ENCODE results near the gene TMED5. TPM values are rescaled to one million over a fixed set of nuclear protein-coding genes. Genes with fewer than 3 reads are reported as not detected.

Gene TMED5
- total RNA-seq, 4 donors from 2014 or later: 37.7 to 62.3 (median 40.2) TPM

DNA sequence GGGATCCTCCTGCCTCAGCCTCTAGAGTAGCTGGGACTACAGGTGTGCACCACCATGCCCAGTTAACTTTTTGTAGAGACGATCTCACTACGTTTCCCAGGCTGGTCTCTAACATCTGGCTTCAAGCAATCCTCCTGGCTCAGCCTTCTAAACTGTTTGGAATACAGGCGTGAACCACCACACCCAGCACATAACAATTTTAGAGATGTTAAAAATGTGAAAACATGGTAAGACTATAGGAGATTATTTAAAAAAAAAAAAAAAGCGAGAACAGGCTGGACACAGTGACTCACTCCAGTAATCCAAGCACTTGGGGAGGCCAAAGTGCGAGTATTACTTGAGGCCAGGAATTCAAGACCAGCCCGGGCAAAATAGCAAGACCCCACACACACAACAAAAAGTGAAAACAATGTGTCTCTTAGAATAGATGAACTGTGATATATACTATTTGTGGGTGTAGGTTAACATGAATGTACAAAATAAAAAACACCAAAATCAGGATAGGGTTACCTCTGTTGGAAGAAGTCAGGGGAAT is 19.9 kb upstream of the TMED5 start:
- H3K36me3 ChIP-seq: no peaks in the 10 kb centered on the region
- H3K27ac ChIP-seq: no peak overlapping the region
- no peak for DNase-seq (ENCODE audit: low spot score in 2 of 2)
- no peaks in the 10 kb centered on the region for H3K4me1 ChIP-seq
- 83% methylated on average over 6 of the region's 6 CpGs for WGBS
- H3K4me3 ChIP-seq: no peak overlapping the region
- H3K27me3 ChIP-seq: no peaks in the 10 kb centered on the region
- TF ChIP-seq EP300 (IDR thresholded peaks at IDR 0.05): no peak
- TF ChIP-seq POLR2A (IDR thresholded peaks at IDR 0.05): no peak
- TF ChIP-seq CTCF (IDR thresholded peaks at IDR 0.05): no peak
- TF ChIP-seq POLR2AphosphoS5 (IDR thresholded peaks at IDR 0.05): no peak
- H3K9me3 ChIP-seq: no peaks in the 10 kb centered on the region

- DNase-seq (ENCODE audit: low spot score in 2 of 2): no peak
- Histone ChIP-seq H3K27ac (no peak overlapping the region), H3K4me1 (no peaks in the 10 kb centered on the region), H3K36me3 (no peaks in the 10 kb centered on the region), H3K9me3 (no peaks in the 10 kb centered on the region), H3K4me3 (no peak overlapping the region), H3K27me3 (no peaks in the 10 kb centered on the region)
- no peak for TF ChIP-seq POLR2AphosphoS5 (IDR thresholded peaks at IDR 0.05)
- WGBS: 78% methylated on average over 4 of the region's 9 CpGs
These were observed 18.9 kb upstream of the TMED5 start for GRCh38 chr1:93199150-93199549.

DNA sequence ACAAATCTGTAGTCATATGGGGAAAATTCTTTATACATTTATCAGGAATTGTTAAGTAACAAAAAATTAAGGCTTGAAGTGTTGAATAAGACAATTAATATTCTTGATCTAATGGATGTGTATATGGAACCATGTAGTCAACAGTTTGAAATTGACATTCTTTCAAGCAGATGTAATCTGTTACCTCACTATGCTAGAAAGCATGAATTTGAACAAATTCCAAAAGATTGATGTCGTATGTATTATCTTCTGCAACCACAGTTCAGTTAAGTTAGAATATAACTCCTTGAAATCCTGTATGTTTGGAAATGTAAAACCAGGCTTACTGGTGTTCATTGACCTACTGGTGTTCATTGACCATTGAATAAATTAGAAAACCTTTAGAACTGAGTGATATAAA is 16.4 kb upstream of the TMED5 start:
- H3K4me3 ChIP-seq: no peak overlapping the region
- no peaks in the 10 kb centered on the region for H3K9me3 ChIP-seq
- DNase-seq (ENCODE audit: low spot score in 2 of 2): no peak
- H3K27me3 ChIP-seq: no peaks in the 10 kb centered on the region
- 83% methylated on average over 1 of the region's 1 CpG for WGBS
- H3K4me1 ChIP-seq: no peaks in the 10 kb centered on the region
- peaks cover 4% of the 10 kb centered on the region for H3K36me3 ChIP-seq
- no peak overlapping the region for H3K27ac ChIP-seq
- TF ChIP-seq POLR2A (IDR thresholded peaks at IDR 0.05) (no peak), EP300 (IDR thresholded peaks at IDR 0.05) (no peak), POLR2AphosphoS5 (IDR thresholded peaks at IDR 0.05) (no peak), CTCF (IDR thresholded peaks at IDR 0.05) (no peak)

- TF ChIP-seq POLR2A (IDR thresholded peaks at IDR 0.05): no peak
- no peak for TF ChIP-seq POLR2AphosphoS5 (IDR thresholded peaks at IDR 0.05)
- no peak for TF ChIP-seq CTCF (IDR thresholded peaks at IDR 0.05)
- TF ChIP-seq EP300 (IDR thresholded peaks at IDR 0.05): no peak
- Histone ChIP-seq H3K27ac (no peak overlapping the region), H3K4me3 (no peak overlapping the region), H3K9me3 (no peaks in the 10 kb centered on the region), H3K27me3 (no peaks in the 10 kb centered on the region), H3K36me3 (peaks cover 4% of the 10 kb centered on the region), H3K4me1 (no peaks in the 10 kb centered on the region)
- DNase-seq (ENCODE audit: low spot score in 2 of 2): no peak
- WGBS: 87% methylated on average over 4 of the region's 4 CpGs
These were observed 14.2 kb upstream of the TMED5 start for GRCh38 chr1:93194231-93194990.

DNA sequence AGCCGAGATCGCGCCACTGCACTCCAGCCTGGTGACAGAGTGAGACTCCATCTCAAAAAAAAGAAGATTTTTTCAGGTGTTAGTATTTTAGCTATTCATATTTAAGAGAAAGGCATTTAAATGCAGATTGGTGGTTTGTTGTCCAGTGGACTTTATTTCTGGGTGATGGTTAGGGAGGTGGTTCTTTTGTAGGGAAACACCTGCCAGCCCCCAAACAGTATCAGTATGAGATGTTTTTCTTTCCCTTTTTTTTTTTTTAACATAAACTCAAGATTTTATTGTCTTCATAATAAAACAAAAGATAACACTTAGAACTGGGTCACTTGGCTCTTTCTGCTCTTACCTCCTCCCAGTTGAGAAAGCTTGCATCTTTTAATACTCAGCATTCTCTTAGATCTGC is 10.2 kb upstream of the TMED5 start:
- DNase-seq (ENCODE audit: low spot score in 2 of 2): no peak
- Histone ChIP-seq H3K4me1 (no peaks in the 10 kb centered on the region), H3K4me3 (no peak overlapping the region), H3K9me3 (no peaks in the 10 kb centered on the region), H3K36me3 (peaks cover 4% of the 10 kb centered on the region), H3K27ac (no peak overlapping the region), H3K27me3 (no peaks in the 10 kb centered on the region)
- TF ChIP-seq POLR2A (IDR thresholded peaks at IDR 0.05) (no peak), EP300 (IDR thresholded peaks at IDR 0.05) (no peak), CTCF (IDR thresholded peaks at IDR 0.05) (no peak), POLR2AphosphoS5 (IDR thresholded peaks at IDR 0.05) (no peak)
- WGBS: 98% methylated on average over 3 of the region's 3 CpGs
